Hepatocyte (in vitro differentiated cells): ENCODE results near the gene CLIP4. TPM values are rescaled to one million over a fixed set of nuclear protein-coding genes. Genes with fewer than 3 reads are reported as not detected.
A peak's percentile ranks its signal among the peaks of the same experiment; 100 is the strongest.

Source experiments
- DNase-seq: peaks from one replicate; pipeline ENCODE4 v3.0.0-alpha.2; 2016; ENCODE audit warnings: low spot score
- H2AFZ ChIP-seq: fragments of 200-600 bp; sonication (generic); 2 replicates; pipeline ENCODE4 v1.6.0; 2016; ENCODE audit warnings: antibody characterized with exemption, mild to moderate bottlenecking
- H3K27ac ChIP-seq: fragments of 200-600 bp; sonication (generic); 2 replicates; pipeline ENCODE4 v1.5.1; 2016; ENCODE audit warnings: mild to moderate bottlenecking
- H3K27me3 ChIP-seq: fragments of 200-600 bp; sonication (generic); 2 replicates; pipeline ENCODE4 v1.6.1; 2016
- H3K36me3 ChIP-seq: fragments of 200-600 bp; sonication (generic); replicated peaks from 2 replicates; pipeline ENCODE4 v1.5.1; 2016; ENCODE audit warnings: low read depth; ENCODE audit not compliant: insufficient read depth
- H3K4me1 ChIP-seq: fragments of 200-600 bp; sonication (generic); 2 replicates; pipeline ENCODE4 v1.5.1; 2016; ENCODE audit warnings: mild to moderate bottlenecking, moderate library complexity; ENCODE audit not compliant: insufficient read depth
- H3K4me2 ChIP-seq: fragments of 200-600 bp; sonication (generic); 2 replicates; pipeline ENCODE4 v1.6.0; 2016
- H3K4me3 ChIP-seq: fragments of 200-600 bp; sonication (generic); 2 replicates; pipeline ENCODE4 v1.5.1; 2016; ENCODE audit warnings: mild to moderate bottlenecking
- H3K79me2 ChIP-seq: fragments of 200-600 bp; sonication (generic); 2 replicates; pipeline ENCODE4 v1.6.0; 2017; ENCODE audit warnings: mild to moderate bottlenecking
- H3K9me2 ChIP-seq: fragments of 200-600 bp; sonication (generic); replicated peaks from 2 replicates; pipeline ENCODE4 v1.6.0; 2017; ENCODE audit warnings: mild to moderate bottlenecking; ENCODE audit not compliant: insufficient read depth
- H3K9me3 ChIP-seq: fragments of 200-600 bp; sonication (generic); 2 replicates; pipeline ENCODE4 v1.5.1; 2016; ENCODE audit warnings: low read depth, mild to moderate bottlenecking
- H4K20me1 ChIP-seq: fragments of 200-600 bp; sonication (generic); 2 replicates; pipeline ENCODE4 v1.6.0; 2016; ENCODE audit warnings: mild to moderate bottlenecking; ENCODE audit not compliant: insufficient read depth, poor library complexity, severe bottlenecking
- CTCF ChIP-seq: fragments of 200-600 bp; sonication (generic); IDR thresholded peaks from 2 replicates; pipeline ENCODE4 v1.5.1; 2016; ENCODE audit warnings: antibody characterized with exemption, mild to moderate bottlenecking; ENCODE audit not compliant: poor library complexity
- EZH2 ChIP-seq: fragments of 200-600 bp; sonication (generic); IDR thresholded peaks from 2 replicates; pipeline ENCODE4 v1.6.1; 2016; ENCODE audit warnings: antibody characterized with exemption, mild to moderate bottlenecking, borderline replicate concordance
- EZH2phosphoT487 ChIP-seq: fragments of 200-600 bp; sonication (generic); IDR thresholded peaks from one replicate; pipeline ENCODE4 v1.6.1; 2018; ENCODE audit warnings: antibody characterized with exemption, mild to moderate bottlenecking, low read depth, moderate library complexity; ENCODE audit not compliant: unreplicated experiment, severe bottlenecking
- WGBS: methylation state at CpG from one replicate; pipeline ENCODE4 v1.1.6; 2016; ENCODE audit warnings: low lambda C conversion rate; ENCODE audit errors: missing lambda C conversion rate; 5-methylcytosine and 5-hydroxymethylcytosine counted together
- polyA plus RNA-seq: library from polyadenylated mRNA; unstranded; fragments of >200 nt; fragmentation: Nextera tagmentation; extraction: Ambion mirVana; gene quantifications from 2 replicates; pipeline ENCODE4 v1.2.1, GENCODE V29; 2016
- total RNA-seq: library from RNA; depleted of rRNA; stranded (reverse); fragments of >200 nt; gene quantifications from 2 replicates; pipeline ENCODE4 v1.2.3, GENCODE V29; 2014

The CLIP4 gene
- total and polyA plus RNA-seq, 2 experiments from 2014 or later: 17.3 to 35.6 TPM

DNA sequence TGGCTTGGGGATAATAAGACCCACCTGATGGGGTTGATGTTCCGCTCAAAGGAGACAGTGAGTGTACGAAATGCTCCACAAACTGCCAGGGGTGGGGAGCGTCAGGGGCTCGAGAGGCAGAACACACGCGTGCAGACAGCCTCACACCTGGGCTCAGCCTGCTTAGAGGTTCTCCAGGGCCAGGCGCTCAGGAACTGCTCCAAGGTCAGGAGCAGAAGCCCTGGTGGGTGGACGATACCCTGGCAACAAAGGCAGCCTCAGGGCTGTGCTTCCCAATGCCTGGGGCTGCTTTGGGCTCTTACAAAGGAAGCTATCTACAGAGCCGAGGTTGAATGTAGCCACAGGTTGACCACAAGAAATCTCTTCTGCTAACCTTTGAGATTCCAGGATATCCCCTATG is 114.4 kb downstream of the CLIP4 start:
- Histone ChIP-seq H3K27ac (no peak overlapping the region), H2AFZ (no peak overlapping the region), H3K79me2 (no peaks in the 10 kb centered on the region), H3K9me2 (no peaks in the 10 kb centered on the region), H3K36me3 (no peaks in the 10 kb centered on the region), H3K27me3 (no peaks in the 10 kb centered on the region), H3K4me2 (no peak overlapping the region), H3K4me3 (no peak overlapping the region), H4K20me1 (no peaks in the 10 kb centered on the region), H3K4me1 (no peaks in the 10 kb centered on the region), H3K9me3 (no peaks in the 10 kb centered on the region)
- no peak for TF ChIP-seq CTCF
- no peak for TF ChIP-seq EZH2phosphoT487
- no peak for TF ChIP-seq EZH2
- DNase-seq: no peak
- WGBS: 88% methylated on average over 9 of the region's 9 CpGs

GRCh38 chr2:29232041-29232440 is 116.8 kb downstream of the CLIP4 start:
- Histone ChIP-seq H3K9me2 (no peaks in the 10 kb centered on the region), H3K36me3 (no peaks in the 10 kb centered on the region), H3K4me2 (no peak overlapping the region), H2AFZ (no peak overlapping the region), H3K4me3 (no peak overlapping the region), H3K27ac (no peak overlapping the region), H4K20me1 (no peaks in the 10 kb centered on the region), H3K9me3 (no peaks in the 10 kb centered on the region), H3K79me2 (no peaks in the 10 kb centered on the region), H3K4me1 (no peaks in the 10 kb centered on the region), H3K27me3 (no peaks in the 10 kb centered on the region)
- DNase-seq: no peak
- WGBS: 99% methylated on average over 14 of the region's 14 CpGs
- no peak for TF ChIP-seq EZH2
- no peak for TF ChIP-seq CTCF
- no peak for TF ChIP-seq EZH2phosphoT487

GRCh38 chr2:29233428-29233827 is 118.2 kb downstream of the CLIP4 start:
- H3K4me1 ChIP-seq: no peaks in the 10 kb centered on the region
- no peaks in the 10 kb centered on the region for H3K79me2 ChIP-seq
- H3K9me2 ChIP-seq: no peaks in the 10 kb centered on the region
- no peaks in the 10 kb centered on the region for H4K20me1 ChIP-seq
- no peak overlapping the region for H2AFZ ChIP-seq
- 36% methylated on average over 6 of the region's 6 CpGs for WGBS
- no peak overlapping the region for H3K4me2 ChIP-seq
- no peaks in the 10 kb centered on the region for H3K27me3 ChIP-seq
- peak; percentile 35 for DNase-seq
- H3K36me3 ChIP-seq: no peaks in the 10 kb centered on the region
- TF ChIP-seq CTCF (no peak), EZH2 (no peak), EZH2phosphoT487 (no peak)
- H3K27ac ChIP-seq: no peak overlapping the region
- H3K4me3 ChIP-seq: no peak overlapping the region
- no peaks in the 10 kb centered on the region for H3K9me3 ChIP-seq

- Histone ChIP-seq H2AFZ (no peak overlapping the region), H3K27ac (no peak overlapping the region), H3K4me3 (no peak overlapping the region), H3K9me2 (no peaks in the 10 kb centered on the region), H3K4me1 (no peaks in the 10 kb centered on the region), H3K9me3 (no peaks in the 10 kb centered on the region), H3K79me2 (no peaks in the 10 kb centered on the region), H3K36me3 (no peaks in the 10 kb centered on the region), H3K27me3 (no peaks in the 10 kb centered on the region), H3K4me2 (no peak overlapping the region), H4K20me1 (no peaks in the 10 kb centered on the region)
- DNase-seq: no peak
- TF ChIP-seq EZH2 (no peak), CTCF (no peak), EZH2phosphoT487 (no peak)
- 85% methylated on average over 3 of the region's 3 CpGs for WGBS
These were observed 120.2 kb downstream of the CLIP4 start for GRCh38 chr2:29235411-29235810.
